NCI-H2227 (cell line): ENCODE data around the gene KLHL24.
"Not testable (repeated sequence)": the region's sequence is repeated elsewhere in the genome, so short reads cannot be mapped to it uniquely, and the experiment has no call there.

ENCODE experiments used
- DNase-seq: peaks from one replicate; lab custom pipeline; 2025; ENCODE audit not compliant: unreplicated experiment; lab: John Stamatoyannopoulos, UW

Gene KLHL24

GRCh38 chr3:183695569-183696364 is 60.3 kb downstream of the KLHL24 start:
- DNase-seq, result no peak

- no peak for DNase-seq
These were observed 61.7 kb downstream of the KLHL24 start for GRCh38 chr3:183697123-183697609.

DNA sequence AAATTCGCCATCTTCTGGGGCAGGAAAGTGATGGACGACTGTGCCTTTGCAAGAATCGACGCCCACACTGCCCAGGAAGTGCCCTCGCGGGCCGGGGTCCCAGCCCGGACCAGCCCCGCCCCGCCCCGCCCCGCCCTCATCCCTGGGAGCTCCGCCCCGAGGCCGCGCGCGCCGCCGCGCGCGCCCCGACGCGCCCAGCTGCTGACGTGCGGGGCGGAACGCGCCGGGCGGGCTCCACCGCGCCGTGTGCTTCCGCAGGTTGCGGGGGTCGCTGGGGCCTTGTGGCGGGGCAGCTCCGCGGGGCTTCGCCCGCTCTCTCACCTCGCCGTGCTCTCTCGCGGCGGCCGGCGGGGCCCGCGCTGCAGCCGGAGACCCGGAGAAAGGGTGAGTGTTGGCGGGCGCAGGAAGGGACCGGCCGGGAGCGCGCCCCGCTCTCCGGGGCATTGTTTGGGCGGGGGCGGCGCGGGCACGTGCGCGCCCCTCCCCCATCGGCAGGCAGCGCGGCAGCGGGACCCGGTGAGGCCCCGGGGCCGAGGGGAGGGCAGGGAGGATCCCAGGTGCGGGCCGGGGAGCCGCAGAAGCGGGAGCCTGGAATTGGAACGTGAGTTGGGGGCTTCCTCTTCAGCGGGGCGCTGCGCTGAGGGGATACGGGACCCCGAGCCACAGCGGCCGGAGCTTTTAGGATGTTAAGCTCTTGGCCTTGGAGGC is 62.3 kb downstream of the KLHL24 start, which contains the start of gene YEATS2:
YEATS2 (plus strand) TSS at position 188 of the 708 bp plus-strand sequence. CDS start 17,366 bp downstream, outside the sequence.
- peak; percentile 87 for DNase-seq

- DNase-seq, result peak; percentile 33
These were observed 62.9 kb downstream of the KLHL24 start for GRCh38 chr3:183698318-183698751.

DNA sequence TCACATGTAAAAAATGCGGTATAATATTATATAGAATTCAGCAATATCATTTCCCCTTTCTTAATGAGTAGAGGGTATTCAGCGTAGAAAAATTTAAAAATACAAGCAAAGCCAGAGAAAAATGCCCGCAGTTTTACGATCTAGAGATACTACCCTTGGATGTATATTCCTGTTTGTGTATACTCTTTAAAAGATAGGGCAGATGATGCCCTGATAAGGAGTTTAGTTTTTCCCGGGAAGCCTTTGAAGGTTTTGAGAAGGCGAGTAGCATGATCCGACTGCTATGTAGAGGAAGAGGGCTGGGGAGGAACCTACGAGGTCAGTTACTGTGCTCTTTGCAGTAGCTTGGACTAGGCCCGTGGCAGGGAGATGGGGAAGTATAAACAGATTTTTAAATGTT is 63.3 kb downstream of the KLHL24 start:
- DNase-seq, result no peak

DNA sequence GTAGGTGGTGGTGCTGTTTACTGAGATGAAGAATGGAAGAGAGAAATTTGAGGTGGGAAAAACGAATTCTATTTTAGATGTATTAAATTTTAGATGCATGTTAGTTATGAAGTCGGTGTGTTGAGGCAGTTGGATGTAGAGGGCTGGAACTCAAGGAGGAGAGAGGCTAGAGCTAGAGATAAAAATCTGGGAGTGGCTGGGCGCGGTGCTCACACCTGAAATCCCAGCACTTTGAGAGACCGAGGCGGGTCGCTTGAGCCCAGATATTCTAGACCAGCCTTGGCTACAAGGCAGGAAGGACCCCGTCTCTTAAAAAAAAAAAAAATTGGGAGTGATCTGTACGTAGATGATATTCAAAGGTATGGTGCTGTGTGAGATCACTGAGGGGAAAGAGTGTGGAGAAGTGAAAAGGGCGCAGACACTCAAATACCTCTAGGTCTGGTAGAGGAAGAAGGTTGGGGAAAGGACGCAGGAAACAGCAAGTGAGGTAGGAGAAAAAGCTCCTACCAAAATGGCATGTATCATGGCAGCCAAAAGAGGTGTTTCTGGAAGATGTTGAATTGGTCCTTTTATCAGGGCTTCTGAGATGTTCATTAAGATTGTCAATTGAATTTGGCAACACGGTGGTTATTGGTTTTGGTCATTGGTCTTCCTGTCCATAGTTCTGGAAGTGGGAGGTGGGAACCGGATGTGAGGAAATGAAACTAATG is 64.0 kb downstream of the KLHL24 start:
- no peak for DNase-seq

- no peak for DNase-seq
These were observed 66.3 kb downstream of the KLHL24 start for GRCh38 chr3:183701744-183702143.

DNA sequence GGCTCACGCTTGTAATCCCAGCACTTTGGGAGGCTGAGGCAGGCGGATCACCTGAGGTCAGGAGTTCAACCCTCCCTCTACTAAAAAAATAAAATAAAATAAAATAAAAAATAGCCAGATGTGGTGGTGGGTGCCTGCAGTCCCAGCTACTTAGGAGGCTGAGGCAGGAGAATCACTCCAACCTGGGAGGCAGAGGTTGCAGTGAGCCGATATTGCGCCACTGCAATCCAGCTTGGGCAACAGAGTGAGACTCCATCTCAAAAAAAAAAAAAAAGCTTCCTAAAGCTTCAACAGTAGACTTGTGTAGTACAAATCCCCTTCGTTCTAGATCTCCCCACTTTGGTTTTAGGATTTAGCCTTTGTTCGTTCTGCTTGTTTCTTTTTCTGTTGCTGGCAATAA is 68.5 kb downstream of the KLHL24 start:
- not testable (repeated sequence) for DNase-seq

DNA sequence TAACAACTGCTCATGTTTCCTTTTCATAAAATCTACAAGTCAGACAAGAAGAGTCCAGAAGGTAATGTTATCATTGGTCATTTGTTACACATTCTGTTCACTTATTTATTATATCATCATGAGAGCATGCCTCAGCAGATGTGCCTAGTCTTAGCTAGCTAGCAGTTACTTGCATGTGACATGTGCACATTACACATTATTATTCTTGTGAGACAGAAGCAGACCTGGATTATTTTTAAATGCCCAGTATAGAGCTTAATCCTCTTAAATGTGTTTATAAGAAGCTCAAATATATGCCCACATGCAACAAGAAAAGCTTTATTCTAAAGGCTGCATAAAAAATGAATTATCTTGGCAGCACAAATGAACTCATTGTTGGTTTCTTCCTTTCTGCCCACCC is 74.8 kb downstream of the KLHL24 start:
- no peak for DNase-seq

DNA sequence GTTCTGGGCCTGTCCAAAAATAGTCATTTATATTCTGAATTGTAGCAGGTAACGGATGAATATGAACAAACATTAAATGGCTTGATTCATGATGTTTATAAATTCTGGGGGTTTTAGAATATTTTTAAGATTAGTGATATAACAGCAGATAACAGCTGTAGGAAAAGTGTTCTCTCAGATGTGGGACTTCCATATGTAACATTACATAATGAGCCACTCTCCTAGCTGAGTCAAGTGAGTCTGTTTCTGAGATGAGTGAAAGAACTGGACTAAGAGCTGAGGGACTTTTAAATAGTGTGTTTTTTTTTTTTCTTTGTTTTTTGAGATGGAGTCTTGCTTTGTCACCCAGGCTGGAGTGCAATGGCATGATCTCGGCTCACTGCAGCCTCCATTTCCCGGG is 76.1 kb downstream of the KLHL24 start:
- no peak for DNase-seq

GRCh38 chr3:183714622-183715021 is 79.2 kb downstream of the KLHL24 start:
- no peak for DNase-seq

GRCh38 chr3:183718012-183718411 is 82.6 kb downstream of the KLHL24 start:
- no peak for DNase-seq

- no peak for DNase-seq
These were observed 90.0 kb downstream of the KLHL24 start for GRCh38 chr3:183725387-183725786.

DNA sequence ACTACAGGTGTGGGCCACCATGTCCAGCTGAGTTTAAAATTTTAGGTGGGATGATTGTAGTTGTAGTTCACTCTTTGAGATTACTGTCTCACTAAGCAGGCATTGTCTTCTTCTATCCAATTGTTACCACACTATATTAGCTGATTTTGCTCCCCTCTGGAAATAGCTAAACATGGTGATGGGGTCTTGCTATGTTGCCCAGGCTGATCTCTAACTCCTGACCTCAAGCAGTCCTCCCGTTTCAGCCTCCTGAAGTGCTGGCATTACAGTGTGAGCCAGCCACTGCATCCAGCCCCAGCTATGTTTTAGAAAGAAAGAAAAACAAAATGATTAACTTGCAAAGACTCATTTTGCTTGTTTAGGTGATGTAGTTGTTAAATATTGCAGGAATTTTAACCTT is 92.8 kb downstream of the KLHL24 start:
- no peak for DNase-seq

- DNase-seq, result no peak
These were observed 94.9 kb downstream of the KLHL24 start for GRCh38 chr3:183730361-183730760.

DNA sequence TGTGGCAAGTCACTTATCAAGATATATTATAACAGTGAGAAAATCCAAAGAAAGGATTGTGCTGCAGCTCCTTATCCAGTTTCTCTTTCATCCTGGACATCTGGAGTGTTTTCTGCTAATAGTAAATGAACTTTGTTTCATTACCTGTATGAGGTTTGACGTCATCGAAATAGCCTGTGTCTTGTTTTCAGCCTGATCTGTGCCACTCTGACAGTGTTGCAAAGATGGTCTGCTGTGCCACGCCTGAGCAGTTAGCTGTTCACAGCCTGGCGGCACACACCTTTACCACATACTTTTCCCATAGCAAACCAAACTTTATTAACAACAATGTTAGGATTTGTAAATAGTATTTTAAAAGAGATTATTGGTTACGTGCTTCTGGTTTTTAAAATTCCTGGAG is 96.2 kb downstream of the KLHL24 start:
- DNase-seq, result no peak

- DNase-seq, result no peak
These were observed 98.1 kb downstream of the KLHL24 start for GRCh38 chr3:183733553-183733952.
